ENCODE data around the gene BICDL2. TPM values are rescaled to one million over a fixed set of nuclear protein-coding genes. Genes with fewer than 3 reads are reported as not detected.

The BICDL2 gene, protein sequence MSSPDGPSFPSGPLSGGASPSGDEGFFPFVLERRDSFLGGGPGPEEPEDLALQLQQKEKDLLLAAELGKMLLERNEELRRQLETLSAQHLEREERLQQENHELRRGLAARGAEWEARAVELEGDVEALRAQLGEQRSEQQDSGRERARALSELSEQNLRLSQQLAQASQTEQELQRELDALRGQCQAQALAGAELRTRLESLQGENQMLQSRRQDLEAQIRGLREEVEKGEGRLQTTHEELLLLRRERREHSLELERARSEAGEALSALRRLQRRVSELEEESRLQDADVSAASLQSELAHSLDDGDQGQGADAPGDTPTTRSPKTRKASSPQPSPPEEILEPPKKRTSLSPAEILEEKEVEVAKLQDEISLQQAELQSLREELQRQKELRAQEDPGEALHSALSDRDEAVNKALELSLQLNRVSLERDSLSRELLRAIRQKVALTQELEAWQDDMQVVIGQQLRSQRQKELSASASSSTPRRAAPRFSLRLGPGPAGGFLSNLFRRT
- total RNA-seq = 100 to 1,000 TPM in 1 of 5 donors, 10 to 100 TPM in 4; 18.4 to 693 (median 59.4) TPM
- 10 to 100 TPM; 26.0 to 79.7 (median 29.0) TPM for polyA plus RNA-seq
- long read RNA-seq, donor 1, partial matches to known transcripts = 0 of 1 reads
- long read RNA-seq, donor 1, other reads (novel, unspliced or antisense) = 0 of 1 reads
- long read RNA-seq, donor 2, partial matches to known transcripts = 0 of 2 reads
- long read RNA-seq, donor 2, other reads (novel, unspliced or antisense) = 0 of 2 reads
- long read RNA-seq, donor 3 = 0 reads
- long read RNA-seq, donor 4 = 0 reads
- long read RNA-seq, donor 5, partial matches to known transcripts = 0 of 1 reads
- long read RNA-seq, donor 5, other reads (novel, unspliced or antisense) = 0 of 1 reads
- long read RNA-seq, donor 6, partial matches to known transcripts = 0 of 4 reads
- long read RNA-seq, donor 6, other reads (novel, unspliced or antisense) = 0 of 4 reads
- long read RNA-seq, donor 7, partial matches to known transcripts = 0 of 3 reads
- long read RNA-seq, donor 7, other reads (novel, unspliced or antisense) = 0 of 3 reads
- long read RNA-seq, donor 8, partial matches to known transcripts = 8 of 10 reads
- long read RNA-seq, donor 8, other reads (novel, unspliced or antisense) = 0 of 10 reads
- long read RNA-seq, donor 9 = 0 reads
- long read RNA-seq, donor 10 = 0 reads

DNA sequence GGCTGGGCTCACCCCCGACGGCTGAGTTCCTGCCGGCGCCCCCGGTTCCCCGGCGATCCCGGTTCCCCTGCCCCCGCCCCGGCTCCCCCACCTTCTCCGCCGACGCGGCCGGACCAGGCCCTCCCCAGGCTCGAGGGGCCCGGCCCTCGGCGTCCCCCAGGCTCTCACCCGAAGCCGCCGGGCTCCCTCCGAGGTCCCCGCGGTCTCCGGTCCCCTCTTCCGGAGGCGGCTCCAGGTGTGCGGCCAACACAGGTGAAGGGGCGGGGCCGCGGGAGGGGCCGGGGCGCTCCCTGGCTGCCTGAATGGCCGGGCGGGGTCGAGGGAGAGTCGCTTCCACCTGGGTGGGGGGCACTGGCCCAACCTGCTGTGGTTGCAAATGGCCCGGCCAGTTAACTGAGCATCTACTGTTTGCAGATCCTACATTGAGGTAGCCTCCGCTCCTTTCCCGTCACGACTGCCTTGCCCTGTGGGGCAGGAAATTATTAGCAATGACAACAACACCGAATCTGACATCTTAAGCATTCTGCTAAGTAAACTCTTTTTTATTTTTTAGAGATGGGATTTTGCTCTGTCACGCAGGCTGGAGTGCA lies at the start of gene BICDL2:
BICDL2 (minus strand) TSS at position 219 of the 590 bp plus-strand sequence. CDS start 1,448 bp downstream, outside the sequence.
- peaks cover 7 to 100% (median 65%) of the 10 kb centered on the region in 3 donors for H3K27me3 ChIP-seq
- WGBS, 5 donors = 3 to 16% (median 5%) methylated on average over 8 to 44 of the region's 44 CpGs
- DNase-seq = peak; percentile 74 to 83
- no peaks in the 10 kb centered on the region for H3K36me3 ChIP-seq
- peak within 1 kb of the TSS; percentile 84 to 89 (median 85) for H3K27ac ChIP-seq
- intact Hi-C loops (cut with DNase I; ENCODE audit: low total_unique reads) = no loop called here
- H3K4me3 ChIP-seq = peak within 1 kb of the TSS; percentile 45 to 56 (median 51)
- TF ChIP-seq POLR2A (IDR thresholded peaks at IDR 0.05) (no peak), EP300 (IDR thresholded peaks at IDR 0.05) (no peak), POLR2AphosphoS5 (IDR thresholded peaks at IDR 0.05) (peak in 2 of 3 donors; percentile 51 to 60)
- H3K9me3 ChIP-seq = no peaks in the 10 kb centered on the region
- peaks cover 4 to 33% (median 30%) of the 10 kb centered on the region in 4 donors for H3K4me1 ChIP-seq

DNA sequence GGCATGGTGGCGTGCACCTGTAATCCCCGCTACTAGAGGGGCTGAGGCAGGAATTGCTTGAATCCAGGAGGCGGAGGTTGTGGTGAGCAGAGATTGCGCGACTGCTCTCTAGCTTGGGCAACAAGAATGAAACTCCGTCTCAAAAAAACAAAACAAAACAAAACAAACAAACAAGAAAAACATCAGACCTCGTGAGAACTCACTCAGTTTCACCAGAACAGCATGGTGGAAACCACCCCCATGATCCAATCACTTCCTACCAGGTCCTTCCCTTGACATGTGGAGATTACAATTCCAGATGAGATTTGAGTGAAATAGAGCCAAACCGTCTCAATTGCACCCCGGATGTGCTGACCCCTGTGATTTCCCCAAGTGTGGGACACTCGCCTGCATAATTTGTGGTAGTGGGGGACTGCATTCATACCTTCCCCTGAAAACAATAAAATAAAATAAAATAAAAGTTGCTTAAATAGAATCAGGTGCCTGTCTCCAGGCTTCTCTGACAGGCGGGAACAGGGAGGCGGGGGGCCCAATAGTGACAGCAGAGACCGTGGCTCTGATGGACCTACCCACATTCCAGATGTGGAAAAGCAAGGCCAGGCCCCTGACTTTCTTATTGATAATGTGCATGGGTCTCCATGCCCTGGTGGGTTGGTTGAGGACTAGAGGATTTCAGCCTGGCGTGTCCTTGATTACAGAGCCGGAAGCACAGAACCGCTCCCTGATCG lies 49.3 kb upstream of the BICDL2 start:
- Histone ChIP-seq H3K36me3 (no peaks in the 10 kb centered on the region), H3K4me3 (peak overlapping the region; percentile 9 to 28 (median 23)), H3K9me3 (no peaks in the 10 kb centered on the region), H3K4me1 (peaks cover 0 to 25% (median 7%) of the 10 kb centered on the region in 4 donors), H3K27ac (peak overlapping the region in 3 of 5 donors; percentile 23 to 69 (median 60)), H3K27me3 (peaks cover 0 to 7% (median 0%) of the 10 kb centered on the region in 3 donors)
- no peak for TF ChIP-seq POLR2AphosphoS5 (IDR thresholded peaks at IDR 0.05)
- TF ChIP-seq, protein P1, sequence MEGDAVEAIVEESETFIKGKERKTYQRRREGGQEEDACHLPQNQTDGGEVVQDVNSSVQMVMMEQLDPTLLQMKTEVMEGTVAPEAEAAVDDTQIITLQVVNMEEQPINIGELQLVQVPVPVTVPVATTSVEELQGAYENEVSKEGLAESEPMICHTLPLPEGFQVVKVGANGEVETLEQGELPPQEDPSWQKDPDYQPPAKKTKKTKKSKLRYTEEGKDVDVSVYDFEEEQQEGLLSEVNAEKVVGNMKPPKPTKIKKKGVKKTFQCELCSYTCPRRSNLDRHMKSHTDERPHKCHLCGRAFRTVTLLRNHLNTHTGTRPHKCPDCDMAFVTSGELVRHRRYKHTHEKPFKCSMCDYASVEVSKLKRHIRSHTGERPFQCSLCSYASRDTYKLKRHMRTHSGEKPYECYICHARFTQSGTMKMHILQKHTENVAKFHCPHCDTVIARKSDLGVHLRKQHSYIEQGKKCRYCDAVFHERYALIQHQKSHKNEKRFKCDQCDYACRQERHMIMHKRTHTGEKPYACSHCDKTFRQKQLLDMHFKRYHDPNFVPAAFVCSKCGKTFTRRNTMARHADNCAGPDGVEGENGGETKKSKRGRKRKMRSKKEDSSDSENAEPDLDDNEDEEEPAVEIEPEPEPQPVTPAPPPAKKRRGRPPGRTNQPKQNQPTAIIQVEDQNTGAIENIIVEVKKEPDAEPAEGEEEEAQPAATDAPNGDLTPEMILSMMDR (IDR thresholded peaks at IDR 0.05) = no peak
- no peak for TF ChIP-seq POLR2A (IDR thresholded peaks at IDR 0.05)
- no peak for TF ChIP-seq EP300 (IDR thresholded peaks at IDR 0.05)
- DNase-seq = no peak
- 82 to 85% (median 83%) methylated on average over 17 of the region's 17 CpGs for WGBS, 5 donors
- intact Hi-C loops (cut with DNase I; ENCODE audit: low total_unique reads) = no loop called here

DNA sequence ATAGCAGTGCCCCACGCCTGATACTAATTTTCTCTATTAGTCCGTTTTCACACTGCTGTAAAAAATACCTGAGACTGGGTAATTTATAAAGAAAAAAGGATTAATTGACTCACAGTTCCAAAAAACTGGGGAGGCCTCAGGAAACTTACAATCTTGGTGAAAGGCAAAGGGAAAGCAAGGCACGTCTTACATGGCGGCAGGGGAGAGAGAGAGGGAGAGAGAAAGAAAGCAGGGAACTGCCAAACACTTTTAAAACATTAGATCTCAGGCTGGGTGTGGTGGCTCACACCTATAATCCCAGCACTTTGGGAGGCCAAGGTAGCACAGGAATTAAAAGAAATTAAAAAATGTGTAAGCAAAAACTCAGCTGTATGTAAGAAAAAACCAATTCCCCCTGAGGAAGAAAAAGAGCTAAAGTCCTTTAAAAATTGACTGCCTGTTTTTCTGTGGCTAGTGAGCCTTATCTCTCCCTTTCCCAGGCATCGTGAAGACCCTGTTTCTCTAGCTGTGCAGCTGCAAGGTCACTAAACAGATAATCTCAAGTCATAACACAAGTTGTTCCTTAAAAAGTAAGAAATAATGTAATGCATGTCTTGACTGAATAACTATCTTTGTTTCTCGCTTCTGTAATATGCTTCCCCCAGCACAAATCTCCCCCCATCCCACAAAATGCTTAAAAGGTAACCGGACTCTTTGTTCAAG lies 48.4 kb upstream of the BICDL2 start:
- TF ChIP-seq, protein P1 (IDR thresholded peaks at IDR 0.05) = no peak
- TF ChIP-seq POLR2AphosphoS5 (IDR thresholded peaks at IDR 0.05) (no peak), POLR2A (IDR thresholded peaks at IDR 0.05) (no peak), EP300 (IDR thresholded peaks at IDR 0.05) (no peak)
- peaks cover 0 to 25% (median 7%) of the 10 kb centered on the region in 4 donors for H3K4me1 ChIP-seq
- intact Hi-C loops (cut with DNase I; ENCODE audit: low total_unique reads) = no loop called here
- no peak overlapping the region for H3K4me3 ChIP-seq
- H3K9me3 ChIP-seq = no peaks in the 10 kb centered on the region
- DNase-seq = no peak
- no peaks in the 10 kb centered on the region for H3K36me3 ChIP-seq
- H3K27ac ChIP-seq = no peak overlapping the region
- 75 to 83% (median 78%) methylated on average over 7 of the region's 7 CpGs for WGBS, 5 donors
- H3K27me3 ChIP-seq = peaks cover 0 to 7% (median 0%) of the 10 kb centered on the region in 3 donors
